HepG2 (cell line): ENCODE data around the gene SEPTIN3. TPM values are rescaled to one million over a fixed set of nuclear protein-coding genes. Genes with fewer than 3 reads are reported as not detected.

ENCODE experiments used
- ATAC-seq: fragments of 200-7000 bp; cut with Tn5 transposase; 3 replicates; pipeline ENCODE4 v1.9.1; 2020; ENCODE audit warnings: mild to moderate bottlenecking, moderate library complexity
- BruUV-seq: library from RNA; stranded (reverse); fragments of 400-500 nt; replicated peaks from 2 replicates; lab custom pipeline; 2021; lab: Mats Ljungman, UMichigan
- CTCF ChIA-PET: fragments of 300-600 bp; formaldehyde crosslinking; extraction: SDS; loops from one replicate; lab custom pipeline; 2021; ENCODE audit warnings: low total read pairs, inconsistent platforms, low intra/inter-chr PET ratio; lab: Yijun Ruan, JAX
- POLR2A ChIA-PET: fragments of 350-600 bp; sonication (Branson Sonifier 250); formaldehyde crosslinking; loops from one replicate; lab custom pipeline; 2020; ENCODE audit warnings: antibody characterized with exemption, inconsistent platforms; lab: Yijun Ruan, JAX
- DNase-seq: peaks from one replicate; pipeline ENCODE4 v3.0.0-alpha.2; 2015; ENCODE audit warnings: low spot score
- FAIRE-seq: peaks from 3 replicates; lab custom pipeline; 2011; peaks lifted over from hg19 to GRCh38; lab: Jason Lieb, UNC
- H2AFZ ChIP-seq: one replicate; pipeline ENCODE4 v1.6.1; 2011; ENCODE audit warnings: low read length, inconsistent platforms
- H3K27ac ChIP-seq: fragments of 300-600 bp; 3 replicates; pipeline ENCODE4 v1.8.0; 2011; ENCODE audit warnings: mixed run types, mild to moderate bottlenecking, mixed read lengths, low read length, inconsistent platforms; ENCODE audit not compliant: insufficient read depth; ENCODE audit errors: extremely low read length
- H3K27me3 ChIP-seq, 2 experiments: fragments of 200-600 bp in 1 of 2; 2 replicates in 1 of 2; 3 replicates in 1 of 2; pipeline versions ENCODE4 v1.6.0 to v1.8.0; 2011; ENCODE audit warnings: low read length in 2 of 2, mild to moderate bottlenecking in 2 of 2, moderate library complexity in 2 of 2, inconsistent platforms in 1 of 2; ENCODE audit not compliant: insufficient read depth in 2 of 2, control insufficient read depth in 1 of 2
- H3K36me3 ChIP-seq, 2 experiments: fragments of 200-600 bp in 1 of 2; replicated peaks in 1 of 2; 2 replicates in 1 of 2; 3 replicates in 1 of 2; pipeline versions ENCODE4 v1.5.1 to v1.8.0; 2011; ENCODE audit warnings: low read length in 2 of 2, inconsistent platforms in 1 of 2; ENCODE audit not compliant: insufficient read depth in 2 of 2, control insufficient read depth in 1 of 2
- H3K4me1 ChIP-seq: 2 replicates; pipeline ENCODE4 v1.5.1; 2012; ENCODE audit warnings: low read length, inconsistent platforms; ENCODE audit not compliant: insufficient read depth
- H3K4me2 ChIP-seq: 2 replicates; pipeline ENCODE4 v1.6.0; 2011; ENCODE audit warnings: low read depth, low read length, inconsistent platforms
- H3K4me3 ChIP-seq, 3 experiments: fragments of 200-600 bp in 1 of 3; sonication (generic), shearing (Covaris generic) in 1 of 3; replicated peaks in 1 of 3; 2 replicates each; pipeline ENCODE4 v1.5.1; 2011 to 2016; ENCODE audit warnings: low read length in 3 of 3, inconsistent platforms in 2 of 3, low read depth in 2 of 3, mild to moderate bottlenecking in 2 of 3, control low read depth in 1 of 3, mixed read lengths in 1 of 3; ENCODE audit not compliant: insufficient read depth in 1 of 3
- H3K79me2 ChIP-seq: one replicate; pipeline ENCODE4 v1.6.1; 2011; ENCODE audit warnings: low read length, inconsistent platforms; ENCODE audit not compliant: insufficient read depth
- H3K9ac ChIP-seq: 2 replicates; pipeline ENCODE4 v1.6.0; 2011; ENCODE audit warnings: mild to moderate bottlenecking, low read depth, low read length, inconsistent platforms; ENCODE audit not compliant: insufficient read depth
- H3K9me3 ChIP-seq: 2 replicates; pipeline ENCODE4 v1.5.1; 2012; ENCODE audit warnings: mild to moderate bottlenecking, low read length
- H4K20me1 ChIP-seq: 2 replicates; pipeline ENCODE4 v1.6.0; 2011; ENCODE audit warnings: inconsistent platforms, mild to moderate bottlenecking, low read length, moderate library complexity; ENCODE audit not compliant: insufficient read depth
- EZH2 ChIP-seq: conservative IDR thresholded peaks from 2 replicates; pipeline ENCODE4 v1.6.1; 2012; ENCODE audit warnings: mild to moderate bottlenecking, low read depth, low read length, moderate library complexity
- U2AF1 ChIP-seq: fragments of 200-400 bp; formaldehyde crosslinking; optimal IDR thresholded peaks from 2 replicates; pipeline ENCODE3; 2017; ENCODE audit warnings: mild to moderate bottlenecking, low read depth, low read length
- WGBS: methylation state at CpG from one replicate; pipeline ENCODE4 v1.1.6; 2017; ENCODE audit warnings: low lambda C conversion rate; 5-methylcytosine and 5-hydroxymethylcytosine counted together
- in situ Hi-C: cut with HindIII; loops from 2 replicates; pipeline ENCODE4 v1.10.0; 2017; ENCODE audit warnings: low pct_unique_long_range_greater_than_20kb; ENCODE audit not compliant: extremely low pct_ligation_motif_present
- intact Hi-C: fragments of 100-400 bp; cut with micrococcal nuclease; formaldehyde crosslinking; loops from one replicate; pipeline ENCODE4 v1.10.0; 2022; ENCODE audit not compliant: unreplicated experiment
- polyA plus RNA-seq, 8 experiments: library from polyadenylated mRNA; depleted of rRNA in 3 of 8; stranded (reverse) in 7 of 8; unstranded in 1 of 8; fragments of >200 nt; fragmentation: Illumina TruSeq in 4 of 8; extraction: Trizol in 4 of 8; gene quantifications; 2 replicates each; pipeline versions ENCODE4 v1.2.1 to v1.2.3, GENCODE V29; 2011 to 2016; ENCODE audit warnings: low read depth in 4 of 8, missing spikeins in 1 of 8, mixed read lengths in 1 of 8; ENCODE audit not compliant: insufficient read depth in 1 of 8
- total RNA-seq, 5 experiments: library from RNA; depleted of rRNA; stranded (reverse); fragments of >200 nt; fragmentation: Illumina TruSeq; extraction: Trizol; gene quantifications; 2 replicates each; pipeline ENCODE4 v1.2.3, GENCODE V29; 2016; ENCODE audit warnings: low read depth in 1 of 5
- TF ChIP-seq, protein P1 (sequence below): sonication (generic); formaldehyde crosslinking; IDR thresholded peaks from 2 replicates; pipeline ENCODE4 v1.5.1; 2020; ENCODE audit warnings: mild to moderate bottlenecking, missing genetic modification reagents, moderate library complexity

SEPTIN3 gene
- total and polyA plus RNA-seq, 2 of the 13 experiments (the other 11 are each of a cell fraction or from before 2014, with no cell fraction given) = 0.04 TPM; not detected in 1

DNA sequence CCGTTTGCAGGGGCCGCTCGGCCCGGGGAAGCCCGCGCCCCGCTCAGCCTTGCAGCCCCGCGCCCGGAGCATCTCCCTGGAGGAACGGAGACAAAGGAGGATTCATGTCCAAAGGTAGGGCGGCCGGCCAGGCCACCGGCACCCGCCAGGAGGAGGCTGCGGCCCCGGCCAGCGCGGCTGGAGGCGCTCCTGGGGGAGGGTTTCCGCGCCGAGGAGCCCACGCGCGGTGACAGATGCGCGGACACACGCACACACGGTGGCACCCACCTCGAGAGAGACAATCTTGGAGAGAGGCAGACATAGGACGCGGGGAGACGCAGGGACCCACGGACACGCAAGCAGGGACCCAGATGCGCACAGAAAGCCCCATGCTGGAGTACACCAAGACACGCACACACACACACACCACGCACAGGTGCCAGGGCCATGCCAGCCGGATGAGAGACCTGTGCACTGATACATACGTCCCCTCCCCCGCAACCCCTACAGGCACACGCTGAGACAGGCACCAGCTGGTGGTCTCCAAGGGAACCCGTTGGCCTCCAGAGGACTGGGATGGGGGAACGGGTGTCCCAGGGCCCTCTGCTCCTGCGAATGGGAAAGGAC lies 7.8 kb downstream of the SEPTIN3 start:
- TF ChIP-seq EZH2 (0 out of 2 replicates have a peak, but pooled peaks have one; percentile 60), U2AF1 (no peak)
- TF ChIP-seq, protein P1, sequence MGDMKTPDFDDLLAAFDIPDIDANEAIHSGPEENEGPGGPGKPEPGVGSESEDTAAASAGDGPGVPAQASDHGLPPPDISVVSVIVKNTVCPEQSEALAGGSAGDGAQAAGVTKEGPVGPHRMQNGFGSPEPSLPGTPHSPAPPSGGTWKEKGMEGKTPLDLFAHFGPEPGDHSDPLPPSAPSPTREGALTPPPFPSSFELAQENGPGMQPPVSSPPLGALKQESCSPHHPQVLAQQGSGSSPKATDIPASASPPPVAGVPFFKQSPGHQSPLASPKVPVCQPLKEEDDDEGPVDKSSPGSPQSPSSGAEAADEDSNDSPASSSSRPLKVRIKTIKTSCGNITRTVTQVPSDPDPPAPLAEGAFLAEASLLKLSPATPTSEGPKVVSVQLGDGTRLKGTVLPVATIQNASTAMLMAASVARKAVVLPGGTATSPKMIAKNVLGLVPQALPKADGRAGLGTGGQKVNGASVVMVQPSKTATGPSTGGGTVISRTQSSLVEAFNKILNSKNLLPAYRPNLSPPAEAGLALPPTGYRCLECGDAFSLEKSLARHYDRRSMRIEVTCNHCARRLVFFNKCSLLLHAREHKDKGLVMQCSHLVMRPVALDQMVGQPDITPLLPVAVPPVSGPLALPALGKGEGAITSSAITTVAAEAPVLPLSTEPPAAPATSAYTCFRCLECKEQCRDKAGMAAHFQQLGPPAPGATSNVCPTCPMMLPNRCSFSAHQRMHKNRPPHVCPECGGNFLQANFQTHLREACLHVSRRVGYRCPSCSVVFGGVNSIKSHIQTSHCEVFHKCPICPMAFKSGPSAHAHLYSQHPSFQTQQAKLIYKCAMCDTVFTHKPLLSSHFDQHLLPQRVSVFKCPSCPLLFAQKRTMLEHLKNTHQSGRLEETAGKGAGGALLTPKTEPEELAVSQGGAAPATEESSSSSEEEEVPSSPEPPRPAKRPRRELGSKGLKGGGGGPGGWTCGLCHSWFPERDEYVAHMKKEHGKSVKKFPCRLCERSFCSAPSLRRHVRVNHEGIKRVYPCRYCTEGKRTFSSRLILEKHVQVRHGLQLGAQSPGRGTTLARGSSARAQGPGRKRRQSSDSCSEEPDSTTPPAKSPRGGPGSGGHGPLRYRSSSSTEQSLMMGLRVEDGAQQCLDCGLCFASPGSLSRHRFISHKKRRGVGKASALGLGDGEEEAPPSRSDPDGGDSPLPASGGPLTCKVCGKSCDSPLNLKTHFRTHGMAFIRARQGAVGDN (CRISPR knock-in tag) = 0 out of 2 replicates have a peak, but pooled peaks have one; percentile 8
- no peak overlapping the region for H3K27ac ChIP-seq
- H4K20me1 ChIP-seq = no peaks in the 10 kb centered on the region
- no peaks in the 10 kb centered on the region for H3K36me3 ChIP-seq
- peak overlapping the region in 2 of 3 experiments; percentile 18 to 37; a peak in 2 of 6 replicates for H3K4me3 ChIP-seq
- no peak overlapping the region for H2AFZ ChIP-seq
- intact Hi-C loops (no loop called here), in situ Hi-C loops (no loop called here)
- ChIA-PET CTCF (no interaction called here), POLR2A (no interaction called here)
- DNase-seq (no peak), FAIRE-seq (no peak), ATAC-seq (no peak)
- peaks cover 5 to 68% of the 10 kb centered on the region in 2 experiments for H3K27me3 ChIP-seq
- H3K4me1 ChIP-seq = 0 out of 2 replicates have a peak, but pooled peaks cover 5% of the 10 kb centered on the region
- 34% methylated on average over 13 of the region's 46 CpGs for WGBS
- BruUV-seq = no TSS peak
- H3K4me2 ChIP-seq = peak overlapping the region; percentile 53; the same call in 1 of the 2 replicates
- H3K9me3 ChIP-seq = no peaks in the 10 kb centered on the region
- no peaks in the 10 kb centered on the region for H3K79me2 ChIP-seq
- no peak overlapping the region for H3K9ac ChIP-seq
